ENCODE results near the gene STRN. TPM values are rescaled to one million over a fixed set of nuclear protein-coding genes. Genes with fewer than 3 reads are reported as not detected.
A peak's percentile ranks its signal among the peaks of the same experiment; 100 is the strongest.
"Not testable (repeated sequence)": the region's sequence is repeated elsewhere in the genome, so short reads cannot be mapped to it uniquely, and the experiment has no call there.

The STRN gene
- total RNA-seq, 6 donors from 2014 or later: 14.0 to 36.4 (median 21.7) TPM

GRCh38 chr2:36981911-36982310 lies 15.6 kb upstream of the STRN start:
- DNase-seq: no peak
- 93 to 99% methylated on average over 2 of the region's 2 CpGs for WGBS, 2 donors
- Histone ChIP-seq H3K4me1 (no peaks in the 10 kb centered on the region), H3K27ac (no peak overlapping the region), H3K36me3 (peaks cover 0 to 27% (median 6%) of the 10 kb centered on the region in 4 donors), H3K27me3 (no peaks in the 10 kb centered on the region), H3K4me3 (no peak overlapping the region), H3K9me3 (no peaks in the 10 kb centered on the region)
- TF ChIP-seq POLR2AphosphoS5 (IDR thresholded peaks at IDR 0.05) (no peak), CTCF (IDR thresholded peaks at IDR 0.05) (no peak)
- ATAC-seq (ENCODE audit: low FRiP score in 2 of 2): no peak

- H3K4me3 ChIP-seq; ATAC-seq (ENCODE audit: low FRiP score in 2 of 2); H3K4me1 ChIP-seq; H3K9me3 ChIP-seq; DNase-seq; H3K27me3 ChIP-seq; H3K27ac ChIP-seq: not testable (repeated sequence)
- WGBS, 2 donors: 96 to 97% methylated on average over 3 of the region's 3 CpGs
- H3K36me3 ChIP-seq: peaks cover 0 to 24% (median 5%) of the 10 kb centered on the region in 4 donors
Measured at GRCh38 chr2:36979007-36979406, 12.7 kb upstream of the STRN start.

- TF ChIP-seq CTCF (IDR thresholded peaks at IDR 0.05) (no peak), POLR2AphosphoS5 (IDR thresholded peaks at IDR 0.05) (no peak), POLR2A (IDR thresholded peaks at IDR 0.05) (no peak), EP300 (IDR thresholded peaks at IDR 0.05) (no peak)
- no peaks in the 10 kb centered on the region for H3K4me1 ChIP-seq
- peaks cover 0 to 17% (median 4%) of the 10 kb centered on the region in 4 donors for H3K36me3 ChIP-seq
- WGBS, 2 donors: 90 to 97% methylated on average over 2 of the region's 2 CpGs
- DNase-seq (no peak), ATAC-seq (ENCODE audit: low FRiP score in 2 of 2) (no peak)
- H3K27ac ChIP-seq: no peak overlapping the region
- H3K9me3 ChIP-seq: no peaks in the 10 kb centered on the region
- no peak overlapping the region for H3K4me3 ChIP-seq
- H3K27me3 ChIP-seq: no peaks in the 10 kb centered on the region
Measured at GRCh38 chr2:36976065-36976464, 9.7 kb upstream of the STRN start.

GRCh38 chr2:36975306-36975705 lies 9.0 kb upstream of the STRN start:
- TF ChIP-seq CTCF (IDR thresholded peaks at IDR 0.05) (no peak), POLR2AphosphoS5 (IDR thresholded peaks at IDR 0.05) (no peak), POLR2A (IDR thresholded peaks at IDR 0.05) (no peak), EP300 (IDR thresholded peaks at IDR 0.05) (no peak)
- H3K4me1 ChIP-seq: no peaks in the 10 kb centered on the region
- no peak overlapping the region for H3K4me3 ChIP-seq
- peaks cover 0 to 9% (median 2%) of the 10 kb centered on the region in 4 donors for H3K36me3 ChIP-seq
- no peak for ATAC-seq (ENCODE audit: low FRiP score in 2 of 2)
- H3K9me3 ChIP-seq: no peaks in the 10 kb centered on the region
- 94 to 95% methylated on average over 8 of the region's 8 CpGs for WGBS, 2 donors
- H3K27ac ChIP-seq: no peak overlapping the region
- DNase-seq: no peak
- H3K27me3 ChIP-seq: no peaks in the 10 kb centered on the region

GRCh38 chr2:36973320-36973719 lies 7.0 kb upstream of the STRN start:
- Histone ChIP-seq H3K27ac (peak overlapping the region in 1 of 4 donors; percentile 54), H3K27me3 (no peaks in the 10 kb centered on the region), H3K4me3 (no peak overlapping the region), H3K4me1 (no peaks in the 10 kb centered on the region), H3K36me3 (no peaks in the 10 kb centered on the region), H3K9me3 (no peaks in the 10 kb centered on the region)
- DNase-seq (no peak), ATAC-seq (ENCODE audit: low FRiP score in 2 of 2) (no peak)
- no peak for TF ChIP-seq POLR2AphosphoS5 (IDR thresholded peaks at IDR 0.05)
- peak in 2 of 4 donors; percentile 33 to 51 for TF ChIP-seq EP300 (IDR thresholded peaks at IDR 0.05)
- 49 to 58% methylated on average over 2 of the region's 2 CpGs for WGBS, 2 donors

- Histone ChIP-seq H3K27me3 (no peaks in the 10 kb centered on the region), H3K27ac (no peak overlapping the region), H3K4me3 (no peak overlapping the region), H3K9me3 (no peaks in the 10 kb centered on the region), H3K36me3 (no peaks in the 10 kb centered on the region), H3K4me1 (peaks cover 6 to 9% (median 8%) of the 10 kb centered on the region in 4 donors)
- TF ChIP-seq POLR2AphosphoS5 (IDR thresholded peaks at IDR 0.05) (no peak), POLR2A (IDR thresholded peaks at IDR 0.05) (no peak), CTCF (IDR thresholded peaks at IDR 0.05) (no peak), EP300 (IDR thresholded peaks at IDR 0.05) (no peak)
- DNase-seq (no peak), ATAC-seq (ENCODE audit: low FRiP score in 2 of 2) (no peak)
Measured at GRCh38 chr2:36971990-36972389, 5.7 kb upstream of the STRN start.

Measured in upper lobe of left lung (tissue), 6 donors.